Chondrocyte (in vitro differentiated cells): ENCODE data around the gene PCNX1. TPM values are rescaled to one million over a fixed set of nuclear protein-coding genes. Genes with fewer than 3 reads are reported as not detected.
"Not testable (repeated sequence)": the region's sequence is repeated elsewhere in the genome, so short reads cannot be mapped to it uniquely, and the experiment has no call there.

ENCODE experiments used
- DNase-seq: peaks from one replicate; pipeline ENCODE4 v3.0.0; 2021; ENCODE audit warnings: mixed read lengths, low spot score
- H3K27ac Mint-ChIP-seq: one replicate; pipeline ENCODE4 v1.8.0; 2021; ENCODE audit warnings: mild to moderate bottlenecking, moderate library complexity, mixed read lengths; ENCODE audit not compliant: unreplicated experiment
- H3K27me3 Mint-ChIP-seq: 2 replicates; pipeline ENCODE4 v1.8.0; 2021; ENCODE audit warnings: low read depth, mixed read lengths
- H3K36me3 Mint-ChIP-seq: 2 replicates; pipeline ENCODE4 v1.8.0; 2021; ENCODE audit warnings: low read depth, mixed read lengths
- H3K4me1 Mint-ChIP-seq: 2 replicates; pipeline ENCODE4 v1.8.0; 2021; ENCODE audit warnings: low read depth, mild to moderate bottlenecking, mixed read lengths
- H3K4me3 Mint-ChIP-seq: one replicate; pipeline ENCODE4 v1.8.0; 2021; ENCODE audit warnings: mild to moderate bottlenecking, moderate library complexity, mixed read lengths; ENCODE audit not compliant: unreplicated experiment
- H3K9me3 Mint-ChIP-seq: 2 replicates; pipeline ENCODE4 v1.8.0; 2021; ENCODE audit warnings: low read depth, mixed read lengths
- total RNA-seq: library from RNA; stranded (reverse); gene quantifications from 3 replicates; pipeline ENCODE4 v1.2.1, GENCODE V29; 2021
- TF ChIP-seq, protein P1 (sequence below): fragments of 200-600 bp; sonication (generic); IDR thresholded peaks from 2 replicates; pipeline ENCODE4 v1.5.0; 2021; ENCODE audit warnings: antibody characterized with exemption, mild to moderate bottlenecking, moderate library complexity

The PCNX1 gene
- total RNA-seq, 1 donor from 2014 or later: 54.3 TPM

DNA sequence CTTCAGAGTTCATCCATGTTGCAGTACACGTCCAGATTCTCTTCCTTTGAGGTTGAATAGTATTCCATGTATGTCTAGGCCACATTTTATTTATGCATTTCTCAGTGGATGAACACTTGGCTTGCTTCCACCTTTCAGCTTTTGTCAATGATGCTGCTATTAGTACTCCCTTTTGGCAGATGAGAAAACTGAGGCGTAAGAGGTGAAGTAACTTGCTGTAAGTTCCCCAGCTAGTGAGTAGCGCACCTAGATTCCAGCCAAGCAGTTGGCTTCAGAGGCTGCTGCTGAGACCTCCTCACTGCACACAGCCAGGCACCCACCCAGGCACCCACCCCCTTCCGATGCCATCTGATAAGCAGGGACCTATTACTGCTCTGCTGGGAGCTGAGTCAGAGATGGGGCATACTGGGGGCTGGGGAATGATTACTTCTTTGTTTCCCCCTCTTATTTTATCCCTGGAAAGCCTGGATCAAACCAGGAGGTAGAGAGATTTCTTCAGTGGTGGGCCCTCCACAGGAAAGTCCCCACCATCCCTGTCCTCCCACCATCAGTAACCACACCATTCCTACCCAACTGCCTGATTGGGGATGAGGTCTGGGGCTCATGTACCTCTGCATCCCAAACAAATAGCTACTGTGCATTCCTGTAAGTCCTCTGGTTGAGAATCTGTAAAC is 234.6 kb downstream of the PCNX1 start:
- Mint-ChIP-seq H3K4me1 (peaks cover 13% of the 10 kb centered on the region), H3K9me3 (peaks cover 6% of the 10 kb centered on the region), H3K36me3 (peaks cover 2% of the 10 kb centered on the region), H3K27me3 (no peaks in the 10 kb centered on the region), H3K27ac (no peak overlapping the region), H3K4me3 (no peak overlapping the region)
- DNase-seq: no peak
- TF ChIP-seq, protein P1, sequence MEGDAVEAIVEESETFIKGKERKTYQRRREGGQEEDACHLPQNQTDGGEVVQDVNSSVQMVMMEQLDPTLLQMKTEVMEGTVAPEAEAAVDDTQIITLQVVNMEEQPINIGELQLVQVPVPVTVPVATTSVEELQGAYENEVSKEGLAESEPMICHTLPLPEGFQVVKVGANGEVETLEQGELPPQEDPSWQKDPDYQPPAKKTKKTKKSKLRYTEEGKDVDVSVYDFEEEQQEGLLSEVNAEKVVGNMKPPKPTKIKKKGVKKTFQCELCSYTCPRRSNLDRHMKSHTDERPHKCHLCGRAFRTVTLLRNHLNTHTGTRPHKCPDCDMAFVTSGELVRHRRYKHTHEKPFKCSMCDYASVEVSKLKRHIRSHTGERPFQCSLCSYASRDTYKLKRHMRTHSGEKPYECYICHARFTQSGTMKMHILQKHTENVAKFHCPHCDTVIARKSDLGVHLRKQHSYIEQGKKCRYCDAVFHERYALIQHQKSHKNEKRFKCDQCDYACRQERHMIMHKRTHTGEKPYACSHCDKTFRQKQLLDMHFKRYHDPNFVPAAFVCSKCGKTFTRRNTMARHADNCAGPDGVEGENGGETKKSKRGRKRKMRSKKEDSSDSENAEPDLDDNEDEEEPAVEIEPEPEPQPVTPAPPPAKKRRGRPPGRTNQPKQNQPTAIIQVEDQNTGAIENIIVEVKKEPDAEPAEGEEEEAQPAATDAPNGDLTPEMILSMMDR: no peak

DNA sequence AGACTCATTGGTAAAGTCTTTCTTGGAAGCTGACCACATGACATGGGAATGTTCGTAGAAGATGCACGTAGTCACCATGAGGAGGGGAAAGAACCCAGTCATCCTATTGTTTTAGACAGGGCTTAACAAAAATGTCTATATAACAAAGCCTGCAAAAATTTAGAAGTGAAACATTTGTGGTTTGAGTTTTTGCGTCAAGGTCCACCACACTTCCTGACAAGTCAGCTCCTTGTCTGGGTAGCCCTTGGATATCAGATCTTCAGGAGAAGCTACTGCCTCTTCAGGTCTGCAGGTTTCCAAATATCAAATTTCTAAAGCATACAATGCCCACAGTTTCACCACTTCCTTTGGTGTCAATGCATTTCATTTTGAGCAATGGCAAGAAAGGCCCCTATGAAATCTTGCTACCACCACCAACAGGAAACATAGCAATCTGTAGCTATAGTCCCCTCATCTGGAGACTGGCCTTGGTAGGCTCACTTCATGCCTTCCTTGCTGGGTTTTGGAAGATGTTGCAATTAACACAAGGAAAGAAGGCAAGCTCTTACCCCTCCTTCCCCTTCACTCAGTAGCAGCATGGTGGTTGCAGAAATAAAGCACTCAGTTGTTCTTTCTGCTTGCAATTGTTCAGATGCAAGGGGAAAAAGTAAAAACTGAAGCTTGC is 235.2 kb downstream of the PCNX1 start:
- Mint-ChIP-seq H3K36me3 (no peaks in the 10 kb centered on the region), H3K9me3 (no peaks in the 10 kb centered on the region), H3K27me3 (no peaks in the 10 kb centered on the region), H3K4me1 (peaks cover 13% of the 10 kb centered on the region), H3K4me3 (no peak overlapping the region), H3K27ac (no peak overlapping the region)
- TF ChIP-seq, protein P1: no peak
- DNase-seq: no peak

DNA sequence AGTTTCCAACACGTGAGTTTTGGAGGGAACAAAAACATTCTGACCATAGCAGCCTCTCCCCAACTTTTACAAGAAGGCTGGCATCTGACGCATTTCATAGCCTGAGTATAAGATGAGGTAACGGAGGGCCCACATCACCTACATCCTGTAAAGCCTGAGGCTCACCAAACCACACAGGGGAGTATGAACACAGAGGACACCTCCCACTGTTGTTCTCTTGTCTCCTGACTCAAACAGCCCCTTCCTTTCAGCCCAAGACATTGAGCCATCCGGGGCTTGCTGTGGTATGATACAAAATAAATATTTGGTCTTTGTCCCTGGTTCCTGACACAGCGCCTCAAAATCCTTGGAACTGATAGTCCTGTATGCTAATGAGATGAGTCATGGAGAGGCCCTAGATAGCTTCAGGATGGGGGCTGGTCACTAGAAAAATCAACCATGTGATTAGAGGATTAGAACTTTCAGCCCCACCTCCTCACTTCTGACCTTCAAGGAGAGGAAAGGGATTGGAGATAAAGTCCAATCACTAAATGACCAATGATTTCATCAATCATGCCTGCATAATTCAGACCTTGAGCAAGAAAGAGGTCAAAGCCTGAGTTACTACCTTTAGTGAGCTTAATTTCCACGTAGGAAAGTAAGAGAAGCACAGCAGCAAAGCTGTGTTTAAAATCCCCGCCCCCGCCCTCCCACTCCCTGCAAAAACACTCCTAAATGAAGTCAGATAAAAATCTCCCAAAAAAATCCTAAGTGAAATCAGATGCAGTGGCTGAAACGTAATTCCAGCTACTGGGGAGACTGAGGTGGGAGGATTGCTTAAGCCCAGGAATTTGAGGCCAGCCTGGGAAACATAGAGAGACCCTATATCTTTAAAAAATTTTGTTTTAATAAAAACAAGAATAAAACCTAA is 236.4 kb downstream of the PCNX1 start:
- TF ChIP-seq, protein P1: no peak
- no peak overlapping the region for H3K4me3 Mint-ChIP-seq
- H3K4me1 Mint-ChIP-seq: peaks cover 13% of the 10 kb centered on the region
- H3K27me3 Mint-ChIP-seq: no peaks in the 10 kb centered on the region
- no peak for DNase-seq
- H3K9me3 Mint-ChIP-seq: no peaks in the 10 kb centered on the region
- no peak overlapping the region for H3K27ac Mint-ChIP-seq
- no peaks in the 10 kb centered on the region for H3K36me3 Mint-ChIP-seq

DNA sequence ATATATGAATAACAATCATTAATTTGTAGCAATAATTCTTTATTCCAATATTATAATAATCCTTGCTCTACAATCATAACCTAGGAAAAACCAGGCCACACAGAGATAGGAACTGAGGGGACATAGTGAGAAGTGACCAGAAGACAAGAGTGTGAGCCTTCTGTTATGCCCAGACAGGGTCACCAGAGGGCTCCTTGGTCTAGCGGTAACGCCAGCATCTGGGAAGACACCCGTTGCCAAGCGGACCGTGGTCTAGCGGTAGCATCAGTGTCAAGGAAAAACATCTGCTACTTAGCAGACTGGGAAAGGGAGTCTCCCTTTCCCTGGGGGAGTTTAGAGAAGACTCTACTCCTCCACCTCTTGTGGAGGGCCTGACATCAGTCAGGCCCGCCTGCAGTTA is 240.1 kb downstream of the PCNX1 start:
- not testable (repeated sequence) for H3K4me3 Mint-ChIP-seq, H3K27ac Mint-ChIP-seq, H3K36me3 Mint-ChIP-seq, DNase-seq, H3K27me3 Mint-ChIP-seq, H3K4me1 Mint-ChIP-seq
- TF ChIP-seq, protein P1: peak; percentile 55
- H3K9me3 Mint-ChIP-seq: peaks cover 25% of the 10 kb centered on the region

DNA sequence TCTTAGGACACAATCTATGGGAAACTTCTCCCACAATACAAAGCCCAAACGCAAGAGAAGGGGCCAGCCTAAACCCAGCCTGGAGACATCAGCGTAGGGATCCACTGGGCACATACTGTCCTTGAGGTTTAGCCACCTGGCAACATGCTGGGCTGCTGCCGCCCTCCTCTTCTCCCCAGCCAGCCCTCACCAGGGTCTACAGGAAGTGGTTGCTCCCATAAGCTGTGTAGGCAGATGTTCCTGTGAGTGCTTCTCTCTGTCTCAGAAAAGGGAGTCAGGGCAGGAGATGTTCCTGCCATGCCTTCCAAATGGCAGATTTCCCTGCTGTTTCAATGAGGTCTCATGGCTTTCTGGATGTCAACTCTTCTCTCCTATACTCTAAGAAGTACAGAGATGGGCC is 241.4 kb downstream of the PCNX1 start:
- no peak overlapping the region for H3K4me3 Mint-ChIP-seq
- no peak for DNase-seq
- peaks cover 8% of the 10 kb centered on the region for H3K36me3 Mint-ChIP-seq
- TF ChIP-seq, protein P1: no peak
- H3K27me3 Mint-ChIP-seq: no peaks in the 10 kb centered on the region
- H3K9me3 Mint-ChIP-seq: peaks cover 25% of the 10 kb centered on the region
- peaks cover 3% of the 10 kb centered on the region for H3K4me1 Mint-ChIP-seq
- H3K27ac Mint-ChIP-seq: no peak overlapping the region
